ENCODE measurements around the gene NIM1K.
A peak's percentile ranks its signal among the peaks of the same experiment; 100 is the strongest.

NIM1K gene

DNA sequence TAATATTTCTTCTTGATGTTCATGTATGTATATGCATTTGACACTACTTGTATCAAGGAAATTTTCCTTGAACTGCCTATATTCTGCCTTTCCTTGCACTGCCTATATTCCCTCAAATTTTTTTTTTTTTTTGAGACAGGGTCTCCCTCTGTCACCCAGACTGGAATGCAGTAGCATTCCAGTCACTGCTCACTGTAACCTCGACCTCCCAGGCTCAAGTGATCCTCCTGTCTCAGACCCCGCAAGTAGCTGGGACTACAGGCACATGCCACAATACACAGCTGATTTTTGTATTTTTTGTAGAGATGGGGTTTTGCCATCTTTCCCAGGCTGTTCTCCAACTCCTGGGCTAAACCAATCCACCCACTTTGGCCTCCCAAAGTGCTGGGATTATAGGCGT is 117.1 kb downstream of the NIM1K start:
- Histone ChIP-seq H3K9me3 (ENCODE audit: control insufficient read depth, low read length) (no peaks in the 10 kb centered on the region), H2AFZ (no peak overlapping the region), H3K79me2 (peaks cover 41% of the 10 kb centered on the region), H3K27ac (no peak overlapping the region), H3K4me2 (ENCODE audit: low read length) (no peak overlapping the region), H3K4me3 (ENCODE audit: low read depth, low read length) (no peak overlapping the region), H3K27me3 (ENCODE audit: control insufficient read depth, insufficient read depth, low read length) (no peaks in the 10 kb centered on the region), H3K4me1 (no peaks in the 10 kb centered on the region), H3K36me3 (ENCODE audit: control insufficient read depth, insufficient read depth, low read length) (no peaks in the 10 kb centered on the region), H3K9ac (no peak overlapping the region)
- TF ChIP-seq, protein P1, sequence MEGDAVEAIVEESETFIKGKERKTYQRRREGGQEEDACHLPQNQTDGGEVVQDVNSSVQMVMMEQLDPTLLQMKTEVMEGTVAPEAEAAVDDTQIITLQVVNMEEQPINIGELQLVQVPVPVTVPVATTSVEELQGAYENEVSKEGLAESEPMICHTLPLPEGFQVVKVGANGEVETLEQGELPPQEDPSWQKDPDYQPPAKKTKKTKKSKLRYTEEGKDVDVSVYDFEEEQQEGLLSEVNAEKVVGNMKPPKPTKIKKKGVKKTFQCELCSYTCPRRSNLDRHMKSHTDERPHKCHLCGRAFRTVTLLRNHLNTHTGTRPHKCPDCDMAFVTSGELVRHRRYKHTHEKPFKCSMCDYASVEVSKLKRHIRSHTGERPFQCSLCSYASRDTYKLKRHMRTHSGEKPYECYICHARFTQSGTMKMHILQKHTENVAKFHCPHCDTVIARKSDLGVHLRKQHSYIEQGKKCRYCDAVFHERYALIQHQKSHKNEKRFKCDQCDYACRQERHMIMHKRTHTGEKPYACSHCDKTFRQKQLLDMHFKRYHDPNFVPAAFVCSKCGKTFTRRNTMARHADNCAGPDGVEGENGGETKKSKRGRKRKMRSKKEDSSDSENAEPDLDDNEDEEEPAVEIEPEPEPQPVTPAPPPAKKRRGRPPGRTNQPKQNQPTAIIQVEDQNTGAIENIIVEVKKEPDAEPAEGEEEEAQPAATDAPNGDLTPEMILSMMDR (IDR thresholded peaks at IDR 0.05): no peak

DNA sequence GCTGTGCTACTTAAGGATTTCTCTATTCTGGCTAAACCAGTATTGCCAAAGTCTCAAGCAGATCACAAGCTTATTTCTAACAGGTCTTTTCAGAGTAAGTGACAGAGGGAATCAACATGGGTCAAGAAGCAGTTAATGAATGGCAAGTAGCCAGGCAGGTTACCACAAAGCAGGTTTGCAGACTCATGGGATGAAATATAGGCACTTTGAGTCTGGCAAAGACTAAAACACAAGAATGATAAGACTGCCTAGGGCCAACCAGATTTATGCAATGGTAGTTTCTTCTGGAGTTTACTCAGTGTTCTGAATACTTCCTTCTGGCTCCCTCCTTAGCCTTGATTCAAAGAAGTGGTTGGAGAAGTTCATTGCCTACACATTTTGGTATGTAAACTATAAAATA is 117.6 kb downstream of the NIM1K start:
- Histone ChIP-seq H3K4me1 (no peaks in the 10 kb centered on the region), H3K27me3 (ENCODE audit: control insufficient read depth, insufficient read depth, low read length) (no peaks in the 10 kb centered on the region), H3K9me3 (ENCODE audit: control insufficient read depth, low read length) (no peaks in the 10 kb centered on the region), H3K79me2 (peaks cover 40% of the 10 kb centered on the region), H3K9ac (no peak overlapping the region), H3K36me3 (ENCODE audit: control insufficient read depth, insufficient read depth, low read length) (no peaks in the 10 kb centered on the region), H3K27ac (no peak overlapping the region), H3K4me2 (ENCODE audit: low read length) (no peak overlapping the region), H3K4me3 (ENCODE audit: low read depth, low read length) (no peak overlapping the region), H2AFZ (no peak overlapping the region)
- TF ChIP-seq, protein P1 (IDR thresholded peaks at IDR 0.05): no peak

DNA sequence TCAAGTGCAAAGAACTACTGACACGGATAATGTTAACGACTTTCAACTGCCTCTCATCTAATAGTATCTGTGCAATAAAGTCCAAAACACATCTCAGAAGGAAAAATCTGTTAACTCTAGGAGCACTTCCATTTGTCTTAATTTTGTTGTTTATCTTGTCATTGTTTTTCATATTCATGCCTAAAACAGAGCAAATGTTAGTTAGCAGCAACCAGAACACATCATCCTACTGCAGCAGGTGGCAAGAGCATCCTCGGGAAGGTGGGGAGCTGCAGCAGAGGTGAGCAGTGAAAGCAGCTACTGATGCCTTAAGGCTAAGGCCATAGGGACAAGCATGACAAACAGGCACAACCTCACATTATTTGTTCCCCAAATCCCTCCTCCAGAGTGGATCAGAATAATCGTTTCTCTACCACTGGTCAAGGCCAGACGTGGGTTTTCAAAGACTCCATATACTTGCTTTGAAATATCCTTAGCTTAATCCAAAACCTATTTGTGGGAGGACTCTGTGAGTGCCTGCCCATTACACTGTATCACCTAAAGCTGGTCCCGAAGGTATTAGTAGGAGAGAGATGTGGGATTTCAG is 120.1 kb downstream of the NIM1K start:
- Histone ChIP-seq H3K4me1 (no peaks in the 10 kb centered on the region), H3K9me3 (ENCODE audit: control insufficient read depth, low read length) (no peaks in the 10 kb centered on the region), H3K4me3 (ENCODE audit: low read depth, low read length) (peak overlapping the region; percentile 95), H3K27ac (no peak overlapping the region), H3K4me2 (ENCODE audit: low read length) (peak overlapping the region; percentile 79), H3K9ac (no peak overlapping the region), H3K27me3 (ENCODE audit: control insufficient read depth, insufficient read depth, low read length) (no peaks in the 10 kb centered on the region), H3K79me2 (peaks cover 30% of the 10 kb centered on the region), H3K36me3 (ENCODE audit: control insufficient read depth, insufficient read depth, low read length) (no peaks in the 10 kb centered on the region), H2AFZ (peak overlapping the region; percentile 84)
- TF ChIP-seq, protein P1 (IDR thresholded peaks at IDR 0.05): no peak

DNA sequence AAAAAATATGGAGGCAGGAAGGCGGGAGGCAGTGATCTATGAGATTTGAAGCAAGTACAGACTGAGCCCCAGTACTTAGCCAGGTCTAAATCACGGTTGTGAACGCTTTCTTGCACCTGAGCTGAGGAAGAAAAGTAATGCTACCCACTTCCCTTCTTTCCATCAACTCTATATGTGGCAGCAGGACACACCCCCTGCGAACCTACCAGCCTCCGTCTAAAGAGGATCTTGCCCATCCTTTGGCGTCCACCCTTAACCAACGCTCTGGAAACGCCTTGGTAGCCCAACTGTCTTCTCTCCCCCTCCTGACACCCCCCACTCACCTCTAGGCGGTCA is 120.6 kb downstream of the NIM1K start:
- H3K36me3 ChIP-seq (ENCODE audit: control insufficient read depth, insufficient read depth, low read length): no peaks in the 10 kb centered on the region
- H3K79me2 ChIP-seq: peaks cover 30% of the 10 kb centered on the region
- peak overlapping the region; percentile 84 for H2AFZ ChIP-seq
- no peaks in the 10 kb centered on the region for H3K4me1 ChIP-seq
- peak overlapping the region; percentile 95 for H3K4me3 ChIP-seq (ENCODE audit: low read depth, low read length)
- peak overlapping the region; percentile 91 for H3K9ac ChIP-seq
- peak overlapping the region; percentile 86 for H3K27ac ChIP-seq
- TF ChIP-seq, protein P1 (IDR thresholded peaks at IDR 0.05): no peak
- H3K9me3 ChIP-seq (ENCODE audit: control insufficient read depth, low read length): no peaks in the 10 kb centered on the region
- H3K4me2 ChIP-seq (ENCODE audit: low read length): peak overlapping the region; percentile 79
- no peaks in the 10 kb centered on the region for H3K27me3 ChIP-seq (ENCODE audit: control insufficient read depth, insufficient read depth, low read length)
